Superior temporal gyrus (tissue), 1 donor: ENCODE measurements around the gene SPOPL.
A peak's percentile ranks its signal among the peaks of the same experiment; 100 is the strongest.

Experiments used
- DNase-seq: peaks from one replicate; pipeline ENCODE4 v3.0.0-alpha.2; 2016; ENCODE audit errors: extremely low spot score

The SPOPL gene

DNA sequence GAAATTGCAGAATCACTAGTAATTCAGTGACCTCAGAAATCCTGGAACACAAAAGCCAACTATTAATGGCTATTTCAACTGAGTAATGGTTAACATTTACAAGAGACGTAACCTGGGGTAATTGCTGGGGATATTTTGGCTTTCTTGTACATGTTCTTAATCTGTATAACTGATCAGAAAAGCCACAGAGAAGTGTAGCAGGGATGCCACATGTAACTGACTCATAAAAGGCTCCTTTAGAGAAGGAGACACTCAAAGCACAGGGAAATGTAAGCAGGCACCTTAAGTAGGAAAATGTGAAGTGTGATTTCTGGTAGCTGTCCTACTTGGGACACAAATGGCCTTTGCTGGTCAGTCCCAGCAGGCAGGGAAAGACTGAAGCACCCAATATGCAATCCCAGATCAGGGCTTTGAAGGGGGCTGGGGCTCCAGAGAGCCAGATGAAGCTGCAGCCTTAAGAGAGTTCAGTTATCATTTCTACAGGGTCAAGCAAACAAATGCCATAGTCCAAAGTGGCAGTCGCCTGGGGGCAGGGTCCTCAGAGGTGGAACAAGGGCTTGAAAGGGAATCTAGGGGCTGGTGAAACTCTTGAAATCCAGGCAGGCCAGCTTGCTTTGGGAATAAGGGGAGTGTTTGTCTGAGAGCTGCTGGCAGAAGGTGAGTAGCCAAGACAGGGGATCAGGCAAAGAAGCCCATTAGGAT lies 7.2 kb upstream of the SPOPL start:
- no peak for DNase-seq

DNA sequence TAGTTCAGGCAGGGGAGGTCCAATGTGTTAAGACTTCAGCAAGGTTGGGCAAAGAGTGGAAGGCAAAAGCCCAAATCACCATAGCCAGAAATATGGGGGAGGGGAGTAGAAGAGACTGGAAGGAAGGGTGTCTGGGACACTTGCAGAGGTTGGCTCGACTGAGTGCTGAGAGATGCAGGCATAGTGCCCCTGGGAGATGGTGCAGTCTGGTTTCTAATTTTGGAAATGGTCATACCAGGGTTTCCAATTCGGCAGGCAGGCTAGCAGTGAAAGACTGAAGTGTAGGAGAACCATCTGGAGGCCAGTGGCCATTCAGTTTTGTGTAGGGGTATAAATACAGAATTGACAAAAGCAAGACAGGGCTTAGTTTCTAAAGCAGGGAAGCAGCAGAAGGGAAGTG lies 6.2 kb upstream of the SPOPL start:
- no peak for DNase-seq

- DNase-seq, result no peak
These were observed 5.4 kb upstream of the SPOPL start for GRCh38 chr2:138496096-138496651.

DNA sequence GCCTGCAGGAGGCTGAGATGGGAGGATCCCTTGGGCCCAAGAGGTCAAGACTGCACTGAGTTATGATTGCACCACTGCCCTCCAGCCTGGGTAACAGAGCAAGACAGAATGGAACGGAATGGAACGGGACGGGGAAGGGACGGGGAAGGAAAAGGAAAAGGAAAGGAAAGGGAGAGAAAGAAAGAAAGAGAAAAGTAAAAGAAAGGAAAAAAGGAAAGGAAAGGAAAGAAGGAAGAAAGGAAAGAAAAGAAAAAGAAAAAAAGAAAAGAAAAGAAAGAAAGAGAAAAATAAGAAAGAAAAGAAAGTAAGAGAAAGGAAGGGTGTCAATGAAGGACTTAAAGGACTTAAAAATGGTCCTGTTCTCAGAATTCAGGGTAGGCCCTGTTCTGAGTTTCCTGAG lies 4.3 kb upstream of the SPOPL start:
- no peak for DNase-seq

GRCh38 chr2:138499684-138500083 lies 1.9 kb upstream of the SPOPL start:
- DNase-seq, result no peak

DNA sequence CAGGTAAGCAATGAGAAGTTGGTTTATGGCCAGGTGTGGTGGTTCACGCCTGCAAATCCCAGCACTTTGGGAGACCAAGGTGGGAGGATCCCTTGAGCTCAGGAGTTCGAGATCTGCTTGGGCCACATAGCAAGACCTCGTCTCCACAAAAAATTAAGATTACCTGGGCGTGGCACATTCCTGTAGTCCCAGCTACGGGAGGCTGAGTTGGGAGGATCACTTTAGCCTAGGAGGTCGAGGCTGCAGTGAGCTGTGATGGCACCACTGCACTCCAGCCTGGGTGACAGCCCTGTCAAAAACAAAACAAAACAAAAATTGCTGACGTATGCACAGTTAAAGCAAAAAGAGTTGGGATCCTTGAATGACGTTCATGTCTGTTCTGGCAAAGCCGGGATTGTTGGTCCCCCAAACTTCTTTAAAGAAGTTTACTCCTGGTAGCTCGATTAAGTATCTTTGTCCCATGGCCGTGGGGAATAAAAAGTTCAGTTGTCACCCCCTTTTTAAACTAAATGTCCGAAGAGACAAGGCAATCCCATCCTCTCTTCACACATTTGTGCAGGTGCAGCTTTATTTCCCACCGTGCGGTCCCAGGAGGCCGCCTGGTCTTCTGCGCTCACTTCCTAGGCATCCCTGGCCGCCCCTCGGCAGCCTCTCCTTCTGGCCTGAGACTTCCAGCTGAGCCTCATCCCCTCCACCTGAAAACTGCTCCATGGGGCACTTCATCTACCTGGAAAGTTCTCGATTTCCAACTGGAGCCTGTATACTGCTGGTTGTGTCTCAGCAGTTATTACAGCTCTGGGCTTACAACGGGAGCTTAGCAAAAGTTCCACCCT lies 762 bp upstream of the SPOPL start:
- no peak for DNase-seq

DNA sequence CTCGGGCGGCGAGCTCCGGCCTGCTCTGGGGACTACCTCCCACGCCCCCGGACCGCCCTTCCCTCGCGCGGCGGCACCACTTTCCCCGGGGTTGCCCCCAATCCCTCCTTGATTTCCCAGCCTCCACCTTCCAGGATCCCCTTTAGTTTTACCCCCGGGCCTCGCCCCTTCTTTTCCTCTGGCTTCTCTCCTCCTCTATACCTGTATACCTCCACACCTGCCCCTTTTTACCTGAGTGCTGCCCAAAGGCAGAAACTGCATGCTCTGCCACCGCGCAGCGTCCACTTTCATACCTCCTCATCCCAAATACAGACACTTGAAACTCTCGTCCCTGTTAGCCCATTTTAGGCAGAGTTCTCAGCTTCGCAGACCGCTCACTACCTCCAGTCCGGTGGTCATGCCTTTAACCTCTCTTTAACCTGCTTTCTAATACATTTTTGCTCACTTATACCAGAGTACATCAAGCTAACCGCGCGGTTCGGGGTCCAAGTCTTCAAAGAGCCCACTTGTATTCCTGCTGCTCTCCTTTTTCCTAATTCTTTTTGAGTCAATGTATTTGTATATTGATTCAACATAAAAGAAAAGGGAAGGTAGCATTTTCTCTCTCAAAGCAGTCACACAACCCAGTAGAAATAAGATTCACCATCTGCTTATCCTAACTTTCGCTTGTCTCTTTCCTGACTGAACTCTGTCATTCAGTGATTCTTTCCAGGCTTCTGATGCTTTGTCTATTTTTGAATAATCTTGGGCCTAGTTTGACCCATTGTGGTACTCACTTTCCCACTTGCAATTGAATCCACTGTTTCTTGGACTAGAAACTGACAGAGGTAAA lies 901 bp downstream of the SPOPL start:
- peak; percentile 46 for DNase-seq

DNA sequence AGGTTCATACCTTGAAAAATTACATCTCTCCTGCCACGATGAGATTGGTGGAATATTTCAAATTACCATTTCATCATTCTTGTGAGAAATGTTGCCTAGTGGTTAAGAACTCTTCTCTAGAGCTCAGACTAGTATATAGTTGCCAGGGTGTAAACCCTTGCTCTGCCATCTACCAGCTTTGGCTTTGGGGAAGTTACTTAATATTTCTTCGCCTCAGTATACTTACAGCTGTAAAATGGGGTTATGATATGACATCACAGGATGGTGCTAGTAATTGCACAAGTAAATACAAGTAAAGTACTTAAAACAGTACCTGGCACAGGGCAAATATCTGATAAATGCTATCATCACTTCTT lies 1.5 kb downstream of the SPOPL start:
- DNase-seq, result peak; percentile 39

DNA sequence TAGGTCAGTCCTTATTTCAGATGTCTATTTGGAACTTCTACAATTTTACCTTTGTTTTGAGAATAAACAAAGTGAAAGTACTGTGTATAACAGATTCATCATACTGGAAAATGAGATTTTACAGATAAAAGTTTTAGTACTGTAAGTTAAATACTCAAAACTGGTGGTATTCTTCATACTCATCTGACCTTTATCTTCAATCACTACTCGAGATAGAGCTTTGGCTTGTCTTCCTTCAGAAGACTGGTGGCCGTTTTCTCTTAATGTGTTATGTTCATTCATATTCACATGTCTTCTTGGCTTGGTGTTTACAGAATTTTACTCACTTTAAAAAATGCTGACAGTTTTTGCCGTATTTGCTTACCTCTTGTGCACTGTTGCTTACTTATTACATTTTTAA lies 2.1 kb downstream of the SPOPL start:
- DNase-seq, result peak; percentile 33

DNA sequence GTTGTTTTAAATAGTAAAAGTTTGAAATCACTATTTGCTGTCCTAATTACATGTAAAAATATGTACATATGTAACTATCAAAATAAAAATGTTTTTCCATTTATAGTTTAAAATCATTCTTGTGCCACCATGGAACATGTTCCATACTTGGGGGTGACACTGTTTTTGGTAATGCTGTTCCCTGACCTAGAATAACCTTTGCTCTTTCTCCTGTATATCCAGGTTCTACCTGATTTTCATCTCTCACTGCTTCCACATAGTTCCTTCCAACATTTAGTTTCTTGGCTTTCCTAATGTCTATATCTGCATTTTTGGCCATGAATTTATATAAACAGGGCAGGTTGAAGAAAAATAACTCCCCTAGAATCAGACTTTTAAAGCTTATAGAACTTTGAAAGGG lies 2.5 kb downstream of the SPOPL start:
- DNase-seq, result no peak

DNA sequence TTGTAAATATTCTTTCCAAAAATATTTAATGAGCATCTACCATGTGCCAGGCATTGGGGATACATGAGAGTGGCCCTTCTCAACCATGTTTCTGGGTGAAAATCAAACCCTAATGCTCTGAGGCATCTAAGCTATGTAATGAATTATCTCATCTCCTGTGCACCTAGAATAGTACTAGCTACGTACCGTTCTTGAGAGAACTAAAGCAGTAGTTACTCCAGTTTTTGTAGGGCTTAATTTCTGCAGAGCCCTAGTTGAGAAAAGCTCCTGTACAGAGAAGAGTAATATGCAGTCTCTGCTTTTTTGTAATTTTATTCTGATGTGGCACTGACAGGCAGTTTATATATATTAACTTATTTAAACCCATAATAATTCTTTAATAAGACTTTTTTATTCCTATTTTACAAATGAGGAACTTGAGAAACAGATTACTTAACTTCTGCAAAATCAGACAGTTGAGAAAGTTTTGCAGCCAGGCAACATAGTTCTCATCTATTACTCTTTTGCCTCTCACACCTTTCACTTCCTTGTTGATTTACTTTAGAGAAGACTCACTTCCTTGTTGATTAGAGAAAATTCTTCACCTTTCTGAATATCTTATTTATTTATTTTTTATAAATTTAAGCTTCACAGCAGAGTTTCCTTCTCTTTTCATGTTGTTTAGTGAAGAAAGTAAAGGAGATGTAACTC lies 3.1 kb downstream of the SPOPL start:
- no peak for DNase-seq

DNA sequence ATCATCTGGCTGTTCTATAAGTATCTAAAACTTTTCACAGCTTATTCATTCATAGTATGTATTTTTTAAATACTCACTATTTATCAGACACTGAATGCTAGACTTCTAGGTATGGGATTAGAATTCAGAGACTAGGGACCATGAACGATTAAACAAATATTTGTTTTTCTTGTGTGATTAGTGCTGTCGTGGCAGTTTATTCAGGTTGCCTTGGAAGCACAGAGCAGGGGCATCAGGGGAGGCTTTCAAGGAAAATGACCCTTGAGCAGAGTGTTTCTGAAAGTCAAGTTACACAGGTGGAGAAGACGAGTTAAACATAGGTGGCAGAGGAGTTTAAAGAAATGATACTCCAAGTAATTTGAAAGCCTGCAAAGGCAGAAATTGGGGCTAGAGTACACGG lies 5.7 kb downstream of the SPOPL start:
- no peak for DNase-seq

GRCh38 chr2:138510319-138510718 lies 8.7 kb downstream of the SPOPL start:
- DNase-seq, result no peak

- no peak for DNase-seq
These were observed 11.1 kb downstream of the SPOPL start for GRCh38 chr2:138512672-138513071.

DNA sequence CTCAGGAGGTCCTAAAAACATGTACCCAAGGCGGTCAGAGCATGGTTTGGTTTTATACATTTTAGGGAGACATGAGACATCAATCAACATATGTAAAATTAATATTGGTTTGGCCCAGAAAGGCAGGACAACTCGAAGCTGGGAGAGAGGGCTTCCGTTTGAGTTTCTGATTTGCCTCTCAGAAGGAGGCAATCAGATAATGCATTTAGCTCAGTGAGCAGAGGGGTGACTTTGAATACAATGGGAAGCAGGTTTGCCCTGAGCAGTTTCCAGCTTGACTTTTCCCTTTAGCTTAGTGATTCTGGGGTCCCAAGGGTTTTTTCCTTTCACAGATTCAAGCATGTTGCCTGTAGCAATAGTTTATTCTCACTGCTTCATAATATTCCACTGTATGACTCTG lies 12.6 kb downstream of the SPOPL start:
- no peak for DNase-seq

GRCh38 chr2:138515092-138515491 lies 13.5 kb downstream of the SPOPL start:
- no peak for DNase-seq

DNA sequence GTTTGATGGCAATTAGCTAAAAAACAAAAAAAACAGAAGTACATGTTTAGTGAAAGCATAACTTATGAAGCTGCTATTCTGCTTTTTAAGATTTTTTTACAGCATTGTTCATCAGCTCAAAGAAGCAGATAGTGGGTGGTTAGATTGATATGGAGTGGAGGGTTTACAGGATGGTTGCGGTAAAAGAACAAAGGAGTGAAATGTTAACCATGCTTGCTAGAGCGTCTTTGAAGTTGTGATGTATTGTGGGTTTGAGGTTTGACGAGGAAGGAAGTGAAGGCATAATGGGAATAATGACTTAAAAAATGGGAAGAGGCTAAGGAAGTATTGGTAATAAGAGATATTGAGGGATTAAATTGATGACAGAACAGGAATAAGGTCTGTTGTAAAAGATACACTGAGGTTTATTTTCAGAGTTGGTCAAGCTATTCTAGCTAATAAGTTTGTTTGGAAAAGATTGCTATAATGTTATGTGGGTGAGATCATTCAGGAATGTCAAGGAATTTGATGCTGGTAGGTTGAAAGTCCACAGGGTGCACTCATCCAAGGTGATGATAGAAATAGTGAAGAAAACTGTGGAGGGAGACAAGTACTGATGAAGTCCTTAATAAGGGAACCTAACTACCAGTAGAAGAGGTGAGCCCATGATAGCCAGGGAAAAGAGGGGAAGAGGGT lies 14.6 kb downstream of the SPOPL start:
- no peak for DNase-seq

- DNase-seq, result no peak
These were observed 17.3 kb downstream of the SPOPL start for GRCh38 chr2:138518860-138519259.

GRCh38 chr2:138521821-138522220 lies 20.3 kb downstream of the SPOPL start:
- DNase-seq, result no peak

DNA sequence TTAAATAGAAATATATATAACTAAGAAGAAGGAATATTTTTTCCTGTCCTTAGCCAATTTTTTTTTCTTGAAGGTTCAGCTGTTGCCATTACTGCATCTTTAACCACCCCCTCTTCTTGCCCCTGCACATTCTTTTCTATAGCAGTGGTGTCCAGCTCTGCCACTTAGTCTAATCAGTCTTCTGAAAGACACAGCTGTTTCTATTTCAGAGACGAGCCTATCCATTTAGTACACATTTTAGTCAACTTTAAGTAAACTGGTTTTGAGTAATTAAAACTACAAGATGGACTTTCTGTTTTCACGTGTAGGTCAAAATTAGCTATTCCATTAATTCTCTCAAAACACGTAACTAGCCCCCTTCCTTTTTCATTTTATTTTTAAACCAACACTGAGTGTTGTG lies 21.0 kb downstream of the SPOPL start:
- no peak for DNase-seq
